Smooth muscle cell (in vitro differentiated cells): ENCODE results near the gene CCP110. TPM values are rescaled to one million over a fixed set of nuclear protein-coding genes. Genes with fewer than 3 reads are reported as not detected.

ENCODE experiments used
- DNase-seq: peaks from one replicate; lab custom pipeline; 2025; ENCODE audit not compliant: unreplicated experiment; lab: John Stamatoyannopoulos, UW
- H2AFZ ChIP-seq: fragments of 200-600 bp; sonication (generic); 2 replicates; pipeline ENCODE4 v1.6.0; 2016; ENCODE audit warnings: antibody characterized with exemption, low read depth, mild to moderate bottlenecking
- H3F3A ChIP-seq: fragments of 200-600 bp; sonication (generic); 2 replicates; pipeline ENCODE4 v1.6.0; 2017; ENCODE audit warnings: antibody characterized with exemption, low read depth
- H3K27ac ChIP-seq: fragments of 200-600 bp; sonication (generic); 2 replicates; pipeline ENCODE4 v1.5.1; 2016; ENCODE audit warnings: low read depth, mild to moderate bottlenecking
- H3K27me3 ChIP-seq: fragments of 200-600 bp; sonication (generic); 2 replicates; pipeline ENCODE4 v1.6.1; 2016; ENCODE audit warnings: low read depth, mild to moderate bottlenecking
- H3K36me3 ChIP-seq: fragments of 200-600 bp; sonication (generic); 2 replicates; pipeline ENCODE4 v1.5.1; 2016; ENCODE audit warnings: low read depth
- H3K4me1 ChIP-seq: fragments of 200-600 bp; sonication (generic); 2 replicates; pipeline ENCODE4 v1.5.1; 2016; ENCODE audit warnings: low read depth
- H3K4me2 ChIP-seq: fragments of 200-600 bp; sonication (generic); 2 replicates; pipeline ENCODE4 v1.6.0; 2016; ENCODE audit warnings: mild to moderate bottlenecking
- H3K4me3 ChIP-seq: fragments of 200-600 bp; sonication (generic); 2 replicates; pipeline ENCODE4 v1.5.1; 2016; ENCODE audit warnings: mild to moderate bottlenecking
- H3K79me2 ChIP-seq: fragments of 200-600 bp; sonication (generic); 2 replicates; pipeline ENCODE4 v1.6.0; 2016; ENCODE audit warnings: low read depth, mild to moderate bottlenecking
- H3K9ac ChIP-seq: fragments of 200-600 bp; sonication (generic); 2 replicates; pipeline ENCODE4 v1.6.0; 2016; ENCODE audit warnings: low read depth
- H3K9me3 ChIP-seq: fragments of 200-600 bp; sonication (generic); replicated peaks from 2 replicates; pipeline ENCODE4 v1.5.1; 2016; ENCODE audit warnings: low read depth
- H4K20me1 ChIP-seq: fragments of 200-600 bp; sonication (generic); 2 replicates; pipeline ENCODE4 v1.6.0; 2016; ENCODE audit warnings: low read depth
- CTCF ChIP-seq: fragments of 200-600 bp; sonication (generic); IDR thresholded peaks from 2 replicates; pipeline ENCODE4 v1.5.1; 2017; ENCODE audit warnings: borderline replicate concordance, mild to moderate bottlenecking, antibody characterized with exemption; ENCODE audit not compliant: insufficient read depth, poor library complexity, severe bottlenecking
- WGBS: methylation state at CpG from one replicate; pipeline ENCODE4 v1.1.7; 2016; ENCODE audit warnings: low lambda C conversion rate; 5-methylcytosine and 5-hydroxymethylcytosine counted together
- polyA plus RNA-seq: library from polyadenylated mRNA; unstranded; fragments of >200 nt; fragmentation: Nextera tagmentation; extraction: Ambion mirVana; gene quantifications from 2 replicates; pipeline ENCODE4 v1.2.1, GENCODE V29; 2016
- total RNA-seq: library from RNA; depleted of rRNA; stranded (reverse); fragments of >200 nt; gene quantifications from 2 replicates; pipeline ENCODE4 v1.2.3, GENCODE V29; 2014

The CCP110 gene
- total and polyA plus RNA-seq, 2 experiments from 2014 or later, result 6.2 to 9.3 TPM

- H3K4me2 ChIP-seq, result no peak overlapping the region
- H2AFZ ChIP-seq, result no peak overlapping the region
- no peaks in the 10 kb centered on the region for H3K4me1 ChIP-seq
- no peaks in the 10 kb centered on the region for H3K9me3 ChIP-seq
- H3K9ac ChIP-seq, result no peak overlapping the region
- no peak for DNase-seq
- no peaks in the 10 kb centered on the region for H3F3A ChIP-seq
- H3K27ac ChIP-seq, result no peak overlapping the region
- H3K79me2 ChIP-seq, result peaks cover 6% of the 10 kb centered on the region
- no peak for TF ChIP-seq CTCF
- peaks cover 5% of the 10 kb centered on the region for H4K20me1 ChIP-seq
- H3K27me3 ChIP-seq, result no peaks in the 10 kb centered on the region
- H3K36me3 ChIP-seq, result peaks cover 8% of the 10 kb centered on the region
- H3K4me3 ChIP-seq, result no peak overlapping the region
- 97% methylated on average over 8 of the region's 8 CpGs for WGBS
These were observed 43.8 kb downstream of the CCP110 start for GRCh38 chr16:19567560-19567959.

GRCh38 chr16:19573997-19574396 is 50.3 kb downstream of the CCP110 start:
- TF ChIP-seq CTCF, result no peak
- Histone ChIP-seq H3K4me2 (no peak overlapping the region), H4K20me1 (no peaks in the 10 kb centered on the region), H3K79me2 (no peaks in the 10 kb centered on the region), H3K9me3 (no peaks in the 10 kb centered on the region), H3K27me3 (no peaks in the 10 kb centered on the region), H3K27ac (no peak overlapping the region), H2AFZ (no peak overlapping the region), H3F3A (no peaks in the 10 kb centered on the region), H3K36me3 (peaks cover 4% of the 10 kb centered on the region), H3K4me3 (no peak overlapping the region), H3K4me1 (no peaks in the 10 kb centered on the region), H3K9ac (no peak overlapping the region)
- no peak for DNase-seq
- 97% methylated on average over 9 of the region's 9 CpGs for whole genome bisulfite sequencing

- no peak overlapping the region for H3K27ac ChIP-seq
- H3K4me2 ChIP-seq, result no peak overlapping the region
- no peaks in the 10 kb centered on the region for H4K20me1 ChIP-seq
- no peak overlapping the region for H3K4me3 ChIP-seq
- H3K4me1 ChIP-seq, result no peaks in the 10 kb centered on the region
- H3K36me3 ChIP-seq, result peaks cover 4% of the 10 kb centered on the region
- no peak overlapping the region for H3K9ac ChIP-seq
- no peaks in the 10 kb centered on the region for H3K9me3 ChIP-seq
- H2AFZ ChIP-seq, result no peak overlapping the region
- no peaks in the 10 kb centered on the region for H3K79me2 ChIP-seq
- TF ChIP-seq CTCF, result no peak
- DNase-seq, result no peak
- 85% methylated on average over 2 of the region's 2 CpGs for WGBS
- H3F3A ChIP-seq, result no peaks in the 10 kb centered on the region
- H3K27me3 ChIP-seq, result no peaks in the 10 kb centered on the region
These were observed 50.9 kb downstream of the CCP110 start for GRCh38 chr16:19574615-19575014.

- Histone ChIP-seq H3K27ac (no peak overlapping the region), H3F3A (no peaks in the 10 kb centered on the region), H3K9ac (no peak overlapping the region), H4K20me1 (no peaks in the 10 kb centered on the region), H3K4me3 (no peak overlapping the region), H3K27me3 (no peaks in the 10 kb centered on the region), H3K4me1 (no peaks in the 10 kb centered on the region), H3K4me2 (no peak overlapping the region), H3K36me3 (peaks cover 25% of the 10 kb centered on the region), H3K9me3 (no peaks in the 10 kb centered on the region), H2AFZ (no peak overlapping the region), H3K79me2 (no peaks in the 10 kb centered on the region)
- TF ChIP-seq CTCF, result no peak
- 67% methylated on average over 10 of the region's 10 CpGs for WGBS
- no peak for DNase-seq
These were observed 54.7 kb downstream of the CCP110 start for GRCh38 chr16:19578378-19578971.
